Osteocyte (in vitro differentiated cells): ENCODE data around the gene PTGS2. TPM values are rescaled to one million over a fixed set of nuclear protein-coding genes. Genes with fewer than 3 reads are reported as not detected.
A peak's percentile ranks its signal among the peaks of the same experiment; 100 is the strongest.

ENCODE experiments used
- DNase-seq: peaks from one replicate; pipeline ENCODE4 v3.0.0; 2021; ENCODE audit warnings: mixed read lengths; ENCODE audit not compliant: unreplicated experiment; ENCODE audit errors: extremely low spot score
- H3K27ac Mint-ChIP-seq: one replicate; pipeline ENCODE4 v1.8.0; 2021; ENCODE audit warnings: mild to moderate bottlenecking, mixed read lengths; ENCODE audit not compliant: unreplicated experiment
- H3K27me3 Mint-ChIP-seq: one replicate; pipeline ENCODE4 v1.8.0; 2021; ENCODE audit warnings: mixed read lengths; ENCODE audit not compliant: unreplicated experiment
- H3K36me3 Mint-ChIP-seq: one replicate; pipeline ENCODE4 v1.8.0; 2021; ENCODE audit warnings: mixed read lengths; ENCODE audit not compliant: unreplicated experiment
- H3K4me1 Mint-ChIP-seq: one replicate; pipeline ENCODE4 v1.8.0; 2021; ENCODE audit warnings: mixed read lengths; ENCODE audit not compliant: unreplicated experiment
- H3K4me3 Mint-ChIP-seq: one replicate; pipeline ENCODE4 v1.8.0; 2021; ENCODE audit warnings: mild to moderate bottlenecking, moderate library complexity, mixed read lengths; ENCODE audit not compliant: unreplicated experiment
- H3K9me3 Mint-ChIP-seq: one replicate; pipeline ENCODE4 v1.8.0; 2021; ENCODE audit warnings: mixed read lengths; ENCODE audit not compliant: unreplicated experiment
- CTCF ChIP-seq: fragments of 200-600 bp; sonication (generic); IDR thresholded peaks from 2 replicates; pipeline ENCODE4 v1.5.0; 2021; ENCODE audit warnings: antibody characterized with exemption, mild to moderate bottlenecking, moderate library complexity
- total RNA-seq: library from RNA; stranded (reverse); gene quantifications from 2 replicates; pipeline ENCODE4 v1.2.1, GENCODE V29; 2021

The PTGS2 gene
- total RNA-seq, 1 donor from 2014 or later: 4.3 TPM

GRCh38 chr1:186681121-186681520, 898 bp upstream of the PTGS2 start:
- H3K36me3 Mint-ChIP-seq: peaks cover 3% of the 10 kb centered on the region
- DNase-seq: no peak
- peak overlapping the region; percentile 98 for H3K4me3 Mint-ChIP-seq
- no peaks in the 10 kb centered on the region for H3K9me3 Mint-ChIP-seq
- H3K4me1 Mint-ChIP-seq: peaks cover 22% of the 10 kb centered on the region
- H3K27ac Mint-ChIP-seq: peak overlapping the region; percentile 99
- TF ChIP-seq CTCF: no peak
- H3K27me3 Mint-ChIP-seq: no peaks in the 10 kb centered on the region

GRCh38 chr1:186679924-186680244, 339 bp downstream of the PTGS2 start:
- Mint-ChIP-seq H3K4me1 (peaks cover 22% of the 10 kb centered on the region), H3K36me3 (peaks cover 3% of the 10 kb centered on the region), H3K27ac (peak overlapping the region; percentile 99)

GRCh38 chr1:186678155-186678554, 2.1 kb downstream of the PTGS2 start:
- no peaks in the 10 kb centered on the region for H3K9me3 Mint-ChIP-seq
- H3K27me3 Mint-ChIP-seq: no peaks in the 10 kb centered on the region
- no peak overlapping the region for H3K27ac Mint-ChIP-seq
- DNase-seq: no peak
- no peak overlapping the region for H3K4me3 Mint-ChIP-seq
- H3K36me3 Mint-ChIP-seq: peaks cover 8% of the 10 kb centered on the region
- H3K4me1 Mint-ChIP-seq: peaks cover 22% of the 10 kb centered on the region
- TF ChIP-seq CTCF: no peak

More at GRCh38 chr1:186679924-186680244, 339 bp downstream of the PTGS2 start:
- peak overlapping the region; percentile 98 for H3K4me3 Mint-ChIP-seq
- no peak for TF ChIP-seq CTCF
- H3K9me3 Mint-ChIP-seq: no peaks in the 10 kb centered on the region
- DNase-seq: no peak
- H3K27me3 Mint-ChIP-seq: no peaks in the 10 kb centered on the region

GRCh38 chr1:186672596-186672995, 7.6 kb downstream of the PTGS2 start:
- Mint-ChIP-seq H3K9me3 (no peaks in the 10 kb centered on the region), H3K4me1 (no peaks in the 10 kb centered on the region), H3K27me3 (no peaks in the 10 kb centered on the region), H3K4me3 (no peak overlapping the region), H3K36me3 (peaks cover 7% of the 10 kb centered on the region), H3K27ac (no peak overlapping the region)
- TF ChIP-seq CTCF: no peak
- no peak for DNase-seq

GRCh38 chr1:186672131-186672530, 8.1 kb downstream of the PTGS2 start:
- TF ChIP-seq CTCF: no peak
- Mint-ChIP-seq H3K27me3 (no peaks in the 10 kb centered on the region), H3K4me3 (no peak overlapping the region), H3K4me1 (no peaks in the 10 kb centered on the region), H3K9me3 (no peaks in the 10 kb centered on the region), H3K27ac (no peak overlapping the region), H3K36me3 (peaks cover 5% of the 10 kb centered on the region)
- no peak for DNase-seq
